Measurements from ENCODE around the gene POLD1. TPM values are rescaled to one million over a fixed set of nuclear protein-coding genes. Genes with fewer than 3 reads are reported as not detected.

The POLD1 gene
- polyA plus RNA-seq, 1 of the 3 experiments (the other 2 are of a cell fraction), result 33.6 TPM

GRCh38 chr19:50413096-50413495, 28.9 kb downstream of the POLD1 start:
- POLR2A ChIA-PET, result interaction anchor here (0.5 kb wide), 1 partner anchor 13 kb away, joined by 3 read pairs; no protein-coding TSS in a partner anchor
- H3K27me3 ChIP-seq (ENCODE audit: insufficient read depth), result no peaks in the 10 kb centered on the region
- H3K9me2 ChIP-seq, result no peaks in the 10 kb centered on the region
- no peak overlapping the region for H3K4me2 ChIP-seq
- CTCF ChIA-PET, result interaction anchor here (1.0 to 1.8 kb wide), 3 partner anchors 10 to 29 kb away, joined by 3 to 5 read pairs (median 4); partner anchors contain the start of gene POLD1
- H3K4me3 ChIP-seq (ENCODE audit: low read depth in 2 of 2, low read length in 1 of 2), result no peak overlapping the region
- H3K9me3 ChIP-seq, result no peaks in the 10 kb centered on the region
- no peaks in the 10 kb centered on the region for H3K36me3 ChIP-seq (replicated peaks in 1 of 2; ENCODE audit: control insufficient read depth in 1 of 2, insufficient read depth in 2 of 2, low read length in 1 of 2)
- no peaks in the 10 kb centered on the region for H3K79me2 ChIP-seq (ENCODE audit: insufficient read depth)
- no peaks in the 10 kb centered on the region for H4K20me1 ChIP-seq (ENCODE audit: insufficient read depth)
- DNase-seq, result no peak
- H3K9ac ChIP-seq, result no peak overlapping the region
- no peak overlapping the region for H2AFZ ChIP-seq (ENCODE audit: low read depth)
- 96% methylated on average over 13 of the region's 13 CpGs for WGBS (ENCODE audit: low lambda C conversion rate)
- TF ChIP-seq FOXM1 (IDR thresholded peaks at IDR 0.05; ENCODE audit: low read depth), result no peak
- TF ChIP-seq MAX (IDR thresholded peaks at IDR 0.05; ENCODE audit: low read depth), result no peak
- TF ChIP-seq RCOR1 (IDR thresholded peaks at IDR 0.05; ENCODE audit: low read length), result no peak
- TF ChIP-seq EP300 (IDR thresholded peaks at IDR 0.05; ENCODE audit: borderline replicate concordance in 1 of 2, low read depth in 1 of 2, low read length in 1 of 2), result no peak
- TF ChIP-seq CTCF (IDR thresholded peaks at IDR 0.05), result no peak
- TF ChIP-seq CHD2 (IDR thresholded peaks at IDR 0.05; ENCODE audit: low read length, partially characterized antibody), result no peak
- TF ChIP-seq EZH2phosphoT487 (IDR thresholded peaks at IDR 0.05; ENCODE audit: borderline replicate concordance, low read depth), result no peak
- TF ChIP-seq MEF2A (IDR thresholded peaks at IDR 0.05; ENCODE audit: borderline replicate concordance, low read depth), result no peak
- TF ChIP-seq ZBTB33 (IDR thresholded peaks at IDR 0.05; ENCODE audit: borderline replicate concordance, low read depth), result no peak
- TF ChIP-seq FOXJ3 (CRISPR knock-in tag; IDR thresholded peaks at IDR 0.05), result no peak
- no peak for TF ChIP-seq JUND (IDR thresholded peaks at IDR 0.05)
- no peak for TF ChIP-seq PBX3 (IDR thresholded peaks at IDR 0.05)
- TF ChIP-seq NRF1 (IDR thresholded peaks at IDR 0.05; ENCODE audit: low read depth, low read length), result no peak
- TF ChIP-seq GATA2 (CRISPR knock-in tag; IDR thresholded peaks at IDR 0.05), result no peak
- no peak for TF ChIP-seq ELF1 (IDR thresholded peaks at IDR 0.05)
- TF ChIP-seq FOSL2 (IDR thresholded peaks at IDR 0.05; ENCODE audit: borderline replicate concordance, low read depth), result no peak
- TF ChIP-seq REST (IDR thresholded peaks at IDR 0.05; ENCODE audit: low read depth, low read length), result no peak
- TF ChIP-seq RXRA (IDR thresholded peaks at IDR 0.05; ENCODE audit: borderline replicate concordance, low read depth), result no peak
- H3K27ac ChIP-seq (ENCODE audit: low read depth in 2 of 2, low read length in 1 of 2), result no peak overlapping the region
- H3F3A ChIP-seq (replicated peaks; ENCODE audit: insufficient read depth), result no peaks in the 10 kb centered on the region
- no peaks in the 10 kb centered on the region; a peak in 1 of 4 replicates for H3K4me1 ChIP-seq (ENCODE audit: control insufficient read depth in 1 of 2, insufficient read depth in 2 of 2, low read depth in 1 of 2, low read length in 1 of 2)

Measured in SK-N-SH (cell line).